Left colon (tissue), 2 donors: ENCODE data around the gene STK10. TPM values are rescaled to one million over a fixed set of nuclear protein-coding genes. Genes with fewer than 3 reads are reported as not detected.

Source experiments
- ATAC-seq: fragments of 200-7000 bp; cut with Tn5 transposase; one replicate; pipeline ENCODE4 v1.9.1; 2020; ENCODE audit warnings: mild to moderate bottlenecking, moderate library complexity
- DNase-seq, 2 donors: peaks; one replicate each; pipeline ENCODE4 v3.0.0-alpha.2; 2020
- intact Hi-C, 2 donors: fragments of 100-400 bp; cut with DNase I in 1 of 2; cut with micrococcal nuclease in 1 of 2; formaldehyde crosslinking; loops; one replicate each; pipeline versions ENCODE4 v1.11.2 to v1.14.0; 2022; cut with DNase I, micrococcal nuclease
- total RNA-seq, 2 donors: library from RNA; stranded (reverse); fragmentation: NEBNext Ultra II Directional; extraction: Animal tissue kit (Norgen Biotek cat#: 25700); gene quantifications; one replicate each; pipeline ENCODE4 v1.2.1, GENCODE V29; 2021
- donor health status: DM: no; HTN: no; CAD: no.
- donor health status: DM: yes; HTN: yes; CAD: no.

STK10 gene
- total RNA-seq, 2 donors from 2014 or later: 32.6 to 35.7 TPM

GRCh38 chr5:172104801-172105701, 83.0 kb downstream of the STK10 start:
- DNase-seq (no peak), ATAC-seq (peak; percentile 19)
- intact Hi-C loops: loop anchor here in 1 of 2 donors (5.0 kb wide), 2 partner anchors 82 to 187 kb away; partner anchors contain the start of gene STK10

- ATAC-seq (no peak), DNase-seq (no peak)
- intact Hi-C loops: no loop called here
Measured at GRCh38 chr5:172104021-172104420, 84.0 kb downstream of the STK10 start.

DNA sequence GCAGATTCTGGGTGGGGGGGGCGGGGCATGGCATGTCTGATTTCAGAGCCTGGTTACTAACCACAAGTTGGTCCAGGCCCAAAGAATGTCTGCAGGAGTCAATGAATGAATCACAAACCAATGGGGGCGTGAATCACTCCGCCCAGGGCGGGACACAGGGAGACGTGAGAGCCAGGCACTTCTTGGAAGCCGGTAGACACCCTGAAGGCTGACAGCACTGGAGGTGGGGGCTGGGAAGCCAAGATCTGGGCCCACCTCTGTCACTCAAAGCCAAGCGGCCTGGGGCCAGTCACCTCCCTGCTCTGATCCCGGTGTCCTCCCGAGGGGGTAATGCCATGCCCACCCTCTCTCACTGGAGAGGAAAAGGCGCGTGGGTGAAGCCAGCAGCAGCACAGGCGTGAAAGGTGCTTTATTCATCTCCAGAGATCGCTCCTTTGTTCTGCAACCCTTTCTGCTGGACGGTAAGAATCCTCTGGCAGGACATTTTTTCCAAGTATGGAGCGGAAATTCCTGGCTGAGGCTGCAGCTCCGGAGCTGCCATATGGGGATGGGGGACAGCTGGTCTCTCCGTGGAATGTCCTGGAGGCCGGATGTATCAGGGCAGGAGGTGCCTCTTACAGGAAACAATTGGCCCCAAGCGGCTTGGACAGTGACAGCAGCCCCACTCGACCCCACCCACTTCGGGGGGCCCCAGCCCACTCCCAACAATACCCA, 85.0 kb downstream of the STK10 start:
- intact Hi-C loops: no loop called here
- ATAC-seq: peak; percentile 58
- DNase-seq: peak in 1 of 2 donors; percentile 27

DNA sequence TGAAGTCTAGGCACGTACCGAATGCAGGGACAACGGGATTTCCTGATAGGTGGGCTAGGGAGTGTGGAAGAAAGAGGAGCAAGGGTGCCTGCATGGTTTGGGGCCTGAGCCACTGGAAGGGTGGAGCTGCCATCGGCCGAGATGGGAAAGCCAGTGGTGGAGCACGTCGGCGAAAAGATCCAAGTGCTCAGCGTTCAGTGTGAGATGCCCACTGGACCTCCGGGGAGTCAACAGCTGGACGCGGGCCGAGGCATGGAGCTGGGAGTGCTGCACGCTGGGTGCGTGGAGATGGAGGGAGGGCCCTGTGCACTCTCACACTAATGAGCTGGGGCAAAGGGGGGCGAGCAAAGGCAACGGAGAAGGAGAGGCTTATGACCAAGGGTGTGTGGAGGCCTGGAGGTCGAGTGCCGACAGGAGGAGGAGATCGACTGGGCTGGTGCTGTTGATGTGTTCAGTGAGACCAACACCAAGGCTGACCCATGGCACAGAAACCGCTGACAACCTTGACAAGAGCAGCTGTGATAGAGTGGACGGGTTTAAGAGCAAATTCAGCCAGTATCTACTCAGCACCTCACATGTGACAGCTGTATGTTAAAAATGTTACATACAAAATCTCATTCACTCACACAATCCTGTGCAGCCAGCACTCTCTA, 85.7 kb downstream of the STK10 start:
- intact Hi-C loops: no loop called here
- DNase-seq (no peak), ATAC-seq (no peak)

DNA sequence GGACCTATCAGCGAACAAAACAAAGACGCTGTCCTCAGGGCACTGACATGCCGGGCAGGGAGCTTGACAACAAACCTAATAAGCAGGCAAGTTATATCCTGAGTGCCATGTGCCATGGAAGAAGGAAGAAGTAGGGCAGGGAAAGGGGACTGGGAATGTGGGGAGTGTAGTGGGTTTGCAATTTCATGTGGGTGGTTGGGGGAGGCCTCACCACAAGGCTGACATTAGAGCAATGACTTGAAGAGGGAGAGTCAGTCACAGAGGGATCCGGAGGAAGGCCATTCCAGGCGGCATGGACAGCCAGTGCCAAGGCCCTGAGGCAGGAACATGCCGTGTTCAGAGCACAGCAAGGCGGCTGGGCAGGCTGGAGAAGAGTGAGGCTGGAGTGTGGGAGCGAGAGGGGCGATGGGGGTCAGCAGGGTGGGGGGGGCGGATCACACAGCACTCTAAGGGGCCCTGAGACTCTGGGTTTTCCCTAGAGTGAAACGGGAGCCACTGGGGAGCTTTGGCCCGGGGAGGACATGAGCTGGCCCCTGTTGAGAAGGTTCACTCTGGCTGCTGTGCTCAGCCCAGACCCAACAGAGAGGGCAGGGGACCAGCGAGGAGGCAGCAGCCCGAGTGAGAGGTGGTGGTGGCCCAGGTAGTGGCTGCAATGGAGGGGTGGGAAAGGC, 86.3 kb downstream of the STK10 start:
- DNase-seq: no peak
- no peak for ATAC-seq
- intact Hi-C loops: no loop called here

- DNase-seq: no peak
- intact Hi-C loops: no loop called here
- no peak for ATAC-seq
Measured at GRCh38 chr5:172098883-172099282, 89.1 kb downstream of the STK10 start.

GRCh38 chr5:172098046-172098445, 90.0 kb downstream of the STK10 start:
- DNase-seq (no peak), ATAC-seq (no peak)
- intact Hi-C loops: no loop called here

- ATAC-seq (no peak), DNase-seq (no peak)
- intact Hi-C loops: no loop called here
Measured at GRCh38 chr5:172097356-172097755, 90.7 kb downstream of the STK10 start.

DNA sequence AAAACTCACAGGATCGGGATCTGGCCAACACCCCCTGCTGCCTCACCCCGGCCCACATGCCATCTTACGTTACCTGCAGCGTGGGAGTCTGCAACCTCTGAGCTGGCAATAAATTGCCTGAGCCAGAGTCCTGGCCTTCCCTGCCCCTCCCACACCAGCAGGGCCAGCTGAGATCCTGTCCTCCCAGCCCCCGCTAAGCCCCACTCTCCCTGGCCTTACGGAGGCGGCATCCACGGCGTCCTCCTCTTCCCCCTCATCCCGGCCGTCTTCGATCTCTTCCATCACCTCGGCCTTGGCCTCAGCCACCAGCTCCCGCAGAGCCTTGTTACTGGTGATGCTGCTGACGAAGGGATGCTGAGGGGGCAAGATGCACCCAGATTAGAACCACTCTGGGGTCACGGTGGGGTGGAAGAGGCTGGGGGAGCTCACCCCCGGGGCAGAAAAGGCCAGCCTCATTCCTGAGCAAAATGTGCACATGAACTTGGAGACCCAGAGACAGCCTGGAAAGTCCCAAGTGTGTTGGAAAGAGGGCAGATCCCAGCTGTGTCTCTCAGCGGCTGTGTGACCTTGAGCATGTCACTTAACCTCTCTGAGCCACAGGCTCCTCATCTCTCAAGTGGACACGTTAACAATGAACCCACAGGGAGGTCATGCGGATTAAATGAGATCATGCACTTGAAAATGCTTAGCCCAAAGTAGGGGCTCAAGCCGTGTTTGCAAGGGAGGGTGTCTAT, 91.7 kb downstream of the STK10 start:
- no peak for ATAC-seq
- intact Hi-C loops: no loop called here
- DNase-seq: no peak

DNA sequence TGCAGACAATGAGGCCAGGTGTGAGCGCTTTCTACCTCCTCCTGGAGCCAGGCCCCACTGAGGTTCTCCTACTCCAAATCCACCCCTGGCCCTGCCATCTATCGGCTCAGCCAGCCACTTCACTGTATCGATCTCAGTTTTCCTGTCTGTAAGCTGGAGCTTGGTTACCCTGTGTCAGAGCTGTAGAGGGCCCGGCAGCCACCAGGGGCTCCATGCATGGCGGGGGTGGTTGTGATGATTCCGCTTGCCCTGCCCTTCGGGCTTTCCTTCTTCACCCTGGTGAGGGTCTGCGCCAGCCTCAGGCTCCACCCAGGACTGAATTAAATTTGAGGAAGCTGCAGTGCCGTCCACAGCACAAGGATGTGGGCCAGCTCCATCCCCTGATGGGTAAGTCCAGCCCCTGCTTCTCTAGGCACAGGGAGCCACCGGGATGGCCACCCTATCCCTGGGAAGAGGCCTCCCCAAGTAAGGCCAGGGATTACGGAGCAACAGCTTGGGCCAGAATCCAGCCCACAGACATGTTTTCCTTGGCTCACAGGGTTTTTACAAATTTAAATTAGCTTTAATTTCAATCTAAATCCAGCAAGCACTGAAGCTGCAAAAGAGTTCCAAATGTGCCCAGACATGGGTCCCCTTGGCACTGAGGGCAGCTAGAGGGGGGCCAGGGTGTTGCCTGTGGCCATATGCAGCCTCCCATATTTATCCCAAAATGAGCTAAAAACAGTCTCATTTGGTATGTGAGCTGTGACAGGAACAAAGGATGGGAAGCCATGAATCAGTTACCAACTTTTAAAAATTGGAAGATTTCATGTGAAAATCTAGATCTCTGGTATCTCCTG, 92.4 kb downstream of the STK10 start:
- intact Hi-C loops: no loop called here
- ATAC-seq: no peak
- no peak for DNase-seq

DNA sequence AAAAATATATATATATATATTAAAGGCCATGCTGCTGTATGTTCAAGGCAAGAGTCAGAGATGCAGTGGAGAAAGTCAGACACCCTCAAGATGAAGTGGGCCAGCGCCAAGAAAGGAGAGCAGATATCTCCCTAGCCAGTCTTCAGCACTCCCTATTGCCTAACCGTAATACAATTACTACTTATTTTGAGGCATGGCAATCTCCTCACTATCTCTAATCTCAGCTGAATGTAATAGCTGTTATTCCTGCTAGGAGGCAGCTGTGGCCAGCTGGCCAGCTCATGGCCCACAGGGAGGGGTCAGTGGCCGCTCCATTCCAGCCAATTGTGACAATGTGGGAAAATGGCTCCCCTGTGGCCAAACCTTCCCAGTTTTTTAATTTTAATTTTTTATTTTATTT, 94.1 kb downstream of the STK10 start:
- DNase-seq: no peak
- ATAC-seq: no peak
- intact Hi-C loops: no loop called here

DNA sequence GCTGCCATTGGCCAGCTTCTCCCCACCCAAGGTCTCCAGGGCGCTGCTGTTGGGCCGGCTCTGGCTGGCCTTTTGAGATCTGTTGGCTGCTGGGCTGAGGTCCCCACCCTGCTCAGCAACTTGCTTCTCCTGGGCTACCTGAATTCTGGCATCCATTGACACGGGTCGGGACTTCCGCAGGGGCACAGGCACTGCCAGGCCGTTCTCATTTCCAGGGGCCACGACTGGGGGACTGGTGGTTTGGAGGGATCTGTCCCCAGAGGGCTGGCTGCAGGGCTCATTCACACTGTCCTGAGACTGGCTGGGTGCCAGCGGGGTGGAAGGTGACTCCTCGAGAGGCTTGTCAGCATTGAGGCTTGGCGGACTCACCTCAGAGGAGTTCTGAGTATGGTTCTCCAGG, 94.5 kb downstream of the STK10 start:
- intact Hi-C loops: no loop called here
- no peak for DNase-seq
- ATAC-seq: no peak

DNA sequence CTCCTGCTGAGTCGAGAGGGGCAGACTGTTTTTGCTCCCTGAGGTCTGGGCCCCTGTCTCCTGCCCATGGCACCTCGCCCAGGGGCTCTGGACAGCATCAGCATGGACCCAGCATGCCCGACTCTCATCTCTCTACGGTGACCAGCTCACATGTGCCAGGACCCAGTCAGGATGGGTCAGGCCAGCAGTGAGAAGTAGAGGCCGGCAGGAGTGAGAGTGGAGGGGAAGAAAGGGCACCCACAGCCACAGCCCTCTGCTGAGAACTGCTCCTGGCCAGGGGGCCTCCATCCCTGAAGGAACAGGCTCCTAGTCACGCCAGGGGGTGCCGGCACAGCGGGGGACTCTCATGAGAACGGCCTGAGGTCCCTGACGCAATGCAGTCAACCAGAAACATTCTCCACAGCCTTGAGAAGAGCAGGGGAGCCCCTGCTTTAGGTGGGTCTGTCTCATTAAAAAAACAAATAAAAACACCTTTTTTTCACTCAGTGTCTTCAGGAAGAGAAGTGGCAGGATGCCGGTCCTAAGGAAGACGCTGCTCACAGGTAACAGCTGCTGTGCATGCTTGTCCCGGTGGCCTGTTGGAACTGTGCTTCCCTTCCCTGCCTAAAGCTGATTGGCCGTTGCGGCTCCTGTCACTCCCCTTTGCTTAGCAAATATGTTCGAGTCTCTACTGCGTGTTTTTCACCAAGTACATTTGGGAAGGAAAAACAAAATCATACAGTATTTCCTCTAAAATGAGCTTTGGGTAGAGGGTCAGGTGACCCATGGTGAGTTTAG, 95.9 kb downstream of the STK10 start:
- ATAC-seq: no peak
- no peak for DNase-seq
- intact Hi-C loops: no loop called here

DNA sequence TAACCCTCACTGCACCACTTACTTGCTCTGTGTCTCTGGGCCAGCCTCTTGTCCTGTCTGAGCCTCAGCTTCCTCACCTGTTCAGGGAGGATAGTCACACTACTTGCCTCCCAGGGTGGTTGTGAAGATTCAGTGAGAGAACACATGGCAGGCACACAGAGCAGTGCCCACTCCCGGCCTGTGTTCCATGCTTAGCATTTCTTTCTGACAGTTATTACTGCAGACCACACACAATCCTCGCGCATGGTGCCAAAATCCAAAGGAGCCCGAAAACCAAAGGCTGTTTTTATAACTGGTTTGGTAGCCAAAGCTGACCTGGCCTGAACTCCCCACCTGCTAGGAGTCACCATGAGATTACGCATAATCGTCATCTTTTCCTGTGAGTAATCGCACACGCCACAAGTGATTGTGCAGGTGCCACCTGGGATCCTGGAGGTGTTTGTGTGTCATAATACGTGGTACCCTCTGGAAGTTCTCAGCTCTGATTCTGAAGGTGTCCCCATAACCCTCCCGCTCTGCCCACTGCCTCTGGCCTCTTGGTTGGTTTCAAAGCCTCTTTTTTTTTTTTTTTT, 97.0 kb downstream of the STK10 start:
- DNase-seq: no peak
- no peak for ATAC-seq

DNA sequence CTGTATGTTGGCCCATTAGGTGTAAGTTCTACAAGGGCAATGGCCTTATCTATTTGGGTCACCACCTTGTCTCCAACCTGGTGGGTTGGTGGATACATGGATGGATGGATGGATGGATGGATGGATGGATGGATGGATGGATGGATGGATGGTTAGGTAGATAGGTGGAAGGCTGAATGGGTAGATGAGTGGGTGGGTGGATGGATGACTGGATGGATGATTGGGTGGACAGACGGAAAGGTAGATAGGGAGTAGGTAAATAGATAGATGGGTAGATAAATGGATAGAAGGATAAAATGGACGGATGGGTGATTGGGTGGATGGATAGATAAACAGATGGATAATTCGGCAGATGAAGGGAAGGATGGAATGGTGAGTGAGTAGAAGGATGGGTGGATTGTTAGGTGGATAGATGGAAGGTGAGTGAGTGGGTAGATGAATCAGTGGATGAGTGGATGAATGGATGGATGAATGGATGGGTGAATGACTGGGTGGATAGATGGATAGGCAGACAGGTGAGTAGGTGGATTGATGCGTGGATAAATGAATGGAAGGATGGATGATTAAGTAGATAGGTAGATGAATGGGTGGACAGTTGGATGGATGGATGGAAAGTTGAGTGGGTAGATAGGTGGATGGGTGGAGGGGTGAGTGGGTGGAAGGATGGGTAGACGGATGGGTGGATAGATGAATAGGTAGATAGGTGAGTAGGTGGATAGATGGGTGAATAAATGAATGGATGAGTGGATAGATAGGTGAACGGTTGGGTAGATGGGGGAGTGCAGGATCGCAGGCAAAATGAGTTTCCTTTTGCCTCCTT, 98.5 kb downstream of the STK10 start:
- DNase-seq (no peak), ATAC-seq (no peak)
- intact Hi-C loops: no loop called here

More for the DNA sequence above, 97.0 kb downstream of the STK10 start:
- intact Hi-C loops: no loop called here

- ATAC-seq: no peak
- DNase-seq: no peak
- intact Hi-C loops: no loop called here
Measured at GRCh38 chr5:172088801-172089200, 99.2 kb downstream of the STK10 start.
